Right atrium auricular region (tissue), 2 donors: ENCODE results near the gene EPHA7. TPM values are rescaled to one million over a fixed set of nuclear protein-coding genes. Genes with fewer than 3 reads are reported as not detected.

Experiments used
- DNase-seq: peaks from one replicate; pipeline ENCODE4 v3.0.0-alpha.2; 2019; ENCODE audit warnings: low spot score
- H3K27ac ChIP-seq, 2 donors: fragments of 200-600 bp; sonication (generic); 1 replicate in 1 of 2; 2 replicates in 1 of 2; pipeline ENCODE4 v1.5.1; 2016 to 2019
- H3K27me3 ChIP-seq, 2 donors: fragments of 200-600 bp; sonication (generic); one replicate each; pipeline versions ENCODE4 v1.5.1 to v1.6.0; 2017 to 2019
- H3K36me3 ChIP-seq: fragments of 200-600 bp; sonication (generic); one replicate; pipeline ENCODE4 v1.5.1; 2016
- H3K4me1 ChIP-seq, 2 donors: fragments of 200-600 bp; sonication (generic); one replicate each; pipeline versions ENCODE4 v1.5.1 to v1.6.0; 2017 to 2019
- H3K4me3 ChIP-seq, 2 donors: fragments of 200-600 bp; sonication (generic); 1 replicate in 1 of 2; 2 replicates in 1 of 2; pipeline ENCODE4 v1.5.1; 2017 to 2019; ENCODE audit warnings: mild to moderate bottlenecking in 1 of 2, moderate library complexity in 1 of 2
- H3K9me3 ChIP-seq, 2 donors: fragments of 200-600 bp; sonication (generic); one replicate each; pipeline ENCODE4 v1.5.1; 2019
- total RNA-seq, 2 donors: library from RNA; depleted of rRNA; stranded (reverse); fragments of >200 nt; gene quantifications; one replicate each; pipeline ENCODE4 v1.1.0, GENCODE V29; 2016
- TF ChIP-seq, protein P1 (sequence below), 2 donors: fragments of 200-600 bp; sonication (generic); IDR thresholded peaks; one replicate each; pipeline ENCODE4 v1.5.1; 2019; ENCODE audit warnings: antibody characterized with exemption in 2 of 2

Gene EPHA7
- total RNA-seq, 2 donors from 2014 or later = 8.4 to 8.8 TPM

DNA sequence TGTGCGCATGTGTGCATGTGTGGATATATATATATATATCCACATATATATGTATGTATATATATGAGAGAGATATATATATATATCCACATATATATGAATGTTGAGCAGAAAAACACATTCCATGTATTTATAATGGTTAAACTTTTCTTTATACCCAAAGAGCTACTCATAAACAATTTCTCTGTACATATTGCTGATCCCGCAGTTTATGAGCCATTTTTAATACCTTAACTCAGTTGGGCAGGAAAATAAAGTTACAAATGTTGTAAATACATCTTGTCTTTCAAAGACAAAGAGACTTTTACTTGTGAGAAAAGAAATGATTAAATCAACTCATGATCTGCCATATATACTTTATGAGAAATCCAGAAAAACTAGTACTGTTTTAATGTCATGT lies 18.1 kb upstream of the EPHA7 start:
- no peaks in the 10 kb centered on the region for H3K27me3 ChIP-seq
- no peak overlapping the region for H3K4me3 ChIP-seq
- H3K9me3 ChIP-seq = no peaks in the 10 kb centered on the region
- H3K4me1 ChIP-seq = no peaks in the 10 kb centered on the region
- no peak for DNase-seq
- no peaks in the 10 kb centered on the region for H3K36me3 ChIP-seq
- TF ChIP-seq, protein P1, sequence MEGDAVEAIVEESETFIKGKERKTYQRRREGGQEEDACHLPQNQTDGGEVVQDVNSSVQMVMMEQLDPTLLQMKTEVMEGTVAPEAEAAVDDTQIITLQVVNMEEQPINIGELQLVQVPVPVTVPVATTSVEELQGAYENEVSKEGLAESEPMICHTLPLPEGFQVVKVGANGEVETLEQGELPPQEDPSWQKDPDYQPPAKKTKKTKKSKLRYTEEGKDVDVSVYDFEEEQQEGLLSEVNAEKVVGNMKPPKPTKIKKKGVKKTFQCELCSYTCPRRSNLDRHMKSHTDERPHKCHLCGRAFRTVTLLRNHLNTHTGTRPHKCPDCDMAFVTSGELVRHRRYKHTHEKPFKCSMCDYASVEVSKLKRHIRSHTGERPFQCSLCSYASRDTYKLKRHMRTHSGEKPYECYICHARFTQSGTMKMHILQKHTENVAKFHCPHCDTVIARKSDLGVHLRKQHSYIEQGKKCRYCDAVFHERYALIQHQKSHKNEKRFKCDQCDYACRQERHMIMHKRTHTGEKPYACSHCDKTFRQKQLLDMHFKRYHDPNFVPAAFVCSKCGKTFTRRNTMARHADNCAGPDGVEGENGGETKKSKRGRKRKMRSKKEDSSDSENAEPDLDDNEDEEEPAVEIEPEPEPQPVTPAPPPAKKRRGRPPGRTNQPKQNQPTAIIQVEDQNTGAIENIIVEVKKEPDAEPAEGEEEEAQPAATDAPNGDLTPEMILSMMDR (IDR thresholded peaks at IDR 0.05) = no peak
- no peak overlapping the region for H3K27ac ChIP-seq

DNA sequence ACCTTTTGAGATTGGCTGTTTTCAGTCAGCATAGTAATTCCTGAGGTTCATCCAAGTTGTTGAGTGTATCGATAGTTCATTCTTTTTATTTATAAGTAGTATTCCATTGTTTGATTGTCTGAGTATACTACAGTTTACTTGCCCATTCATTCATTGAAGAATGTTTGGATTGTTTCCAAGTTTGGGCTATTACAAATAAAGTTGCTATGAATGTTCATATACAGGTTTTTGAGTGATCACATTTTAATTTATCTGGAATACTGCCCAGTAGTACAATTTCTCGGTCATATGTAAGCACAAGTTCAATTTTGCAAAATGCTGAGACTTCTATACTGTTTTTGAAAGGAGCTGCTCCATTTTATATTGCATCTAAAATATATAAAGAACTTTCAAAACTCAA lies 14.2 kb upstream of the EPHA7 start:
- Histone ChIP-seq H3K27ac (no peak overlapping the region), H3K4me3 (no peak overlapping the region), H3K36me3 (no peaks in the 10 kb centered on the region), H3K9me3 (no peaks in the 10 kb centered on the region), H3K27me3 (no peaks in the 10 kb centered on the region), H3K4me1 (no peaks in the 10 kb centered on the region)
- no peak for DNase-seq
- TF ChIP-seq, protein P1 (IDR thresholded peaks at IDR 0.05) = no peak

DNA sequence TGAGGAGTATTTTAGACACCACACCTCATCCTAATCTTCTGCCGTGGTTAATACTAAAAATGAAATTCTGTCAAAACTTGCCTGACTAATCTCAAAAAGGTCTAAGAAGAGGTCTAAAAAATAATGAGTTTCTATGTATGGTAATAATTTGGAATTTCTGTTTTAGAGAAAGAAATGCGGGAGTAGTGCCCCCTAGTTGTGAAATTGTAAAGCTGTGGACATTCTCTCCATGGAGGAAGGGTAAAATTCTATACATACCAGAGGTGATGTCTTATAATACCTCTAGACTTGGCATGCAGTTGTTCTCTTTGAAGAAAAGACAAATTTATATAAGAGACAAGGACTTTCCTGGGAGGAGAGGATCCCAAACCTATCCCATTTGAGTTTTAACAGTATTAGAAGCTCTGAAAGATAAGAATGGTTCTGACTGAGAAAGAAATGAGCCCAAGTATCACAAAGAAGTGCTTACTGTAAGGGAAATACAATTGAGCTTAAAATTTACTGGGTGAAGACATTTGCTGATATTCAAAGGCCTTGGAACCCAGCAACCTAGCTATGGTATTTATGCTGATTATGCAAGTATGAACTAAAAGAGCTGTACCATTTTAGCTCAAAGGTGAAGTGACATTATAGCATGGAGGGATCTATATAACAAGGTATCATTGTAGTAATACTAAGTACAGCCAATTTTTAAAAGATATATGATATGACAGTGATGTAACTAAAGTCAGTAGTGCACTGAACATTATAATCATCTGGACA lies 5.1 kb upstream of the EPHA7 start:
- TF ChIP-seq, protein P1 (IDR thresholded peaks at IDR 0.05) = peak in 1 of 2 donors; percentile 62
- no peaks in the 10 kb centered on the region for H3K36me3 ChIP-seq
- H3K27ac ChIP-seq = no peak overlapping the region
- H3K9me3 ChIP-seq = no peaks in the 10 kb centered on the region
- H3K4me1 ChIP-seq = no peaks in the 10 kb centered on the region
- DNase-seq = no peak
- H3K27me3 ChIP-seq = no peaks in the 10 kb centered on the region
- no peak overlapping the region for H3K4me3 ChIP-seq

DNA sequence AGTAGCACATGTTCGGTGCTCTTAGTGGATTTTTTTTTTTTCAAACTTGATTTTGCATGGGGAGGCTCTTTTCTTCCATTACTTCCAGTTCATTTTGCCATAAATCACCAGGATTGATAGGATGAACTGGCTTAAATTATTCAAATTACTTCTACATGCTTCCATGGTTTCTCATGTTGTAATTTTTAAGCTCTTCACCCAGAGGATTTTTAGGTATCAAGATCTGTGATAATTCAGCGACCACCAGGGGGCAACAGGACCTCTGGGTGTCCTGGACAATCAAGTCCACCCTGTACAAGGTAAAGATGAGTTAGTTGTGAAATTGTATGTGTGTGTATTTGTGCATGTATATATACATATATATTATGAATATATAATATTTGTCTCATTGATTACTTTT lies 4.2 kb upstream of the EPHA7 start:
- no peaks in the 10 kb centered on the region for H3K9me3 ChIP-seq
- no peaks in the 10 kb centered on the region for H3K36me3 ChIP-seq
- H3K4me1 ChIP-seq = peaks cover 0 to 6% of the 10 kb centered on the region in 2 donors
- TF ChIP-seq, protein P1 (IDR thresholded peaks at IDR 0.05) = peak; percentile 27 to 49
- no peak overlapping the region for H3K4me3 ChIP-seq
- no peak for DNase-seq
- no peaks in the 10 kb centered on the region for H3K27me3 ChIP-seq
- no peak overlapping the region for H3K27ac ChIP-seq

DNA sequence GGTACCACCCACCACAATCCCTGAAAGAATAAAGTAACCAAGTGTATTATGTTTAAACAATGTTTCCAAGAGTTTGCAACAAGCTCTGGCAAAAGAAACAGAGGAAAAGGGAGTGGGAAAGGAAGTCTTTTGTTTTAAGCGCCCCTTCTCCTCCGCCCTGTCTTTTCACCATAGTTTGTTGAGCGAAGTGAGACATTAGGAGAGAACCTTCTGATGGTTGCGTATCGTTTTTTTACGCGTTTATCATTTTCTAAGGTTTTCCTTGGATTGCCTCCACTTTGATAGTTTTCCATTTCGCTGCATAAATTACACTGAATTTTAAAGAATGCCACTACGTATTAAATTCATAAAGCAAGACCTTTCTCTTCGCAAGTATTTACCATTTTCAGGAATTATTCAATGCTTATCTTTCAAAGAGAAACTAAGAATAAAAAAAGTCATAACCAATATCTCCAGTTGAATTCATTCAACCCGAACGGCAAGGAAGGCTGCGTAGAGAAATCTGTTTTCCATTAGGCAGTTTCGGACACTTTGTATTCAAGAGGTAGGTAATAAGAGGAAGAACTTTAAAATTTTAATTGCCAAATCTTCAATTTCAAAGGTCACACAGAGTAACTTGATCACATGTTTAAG lies 920 bp upstream of the EPHA7 start:
- H3K27ac ChIP-seq = peak overlapping the region; percentile 61 to 67
- TF ChIP-seq, protein P1 (IDR thresholded peaks at IDR 0.05) = no peak
- no peaks in the 10 kb centered on the region for H3K9me3 ChIP-seq
- no peak for DNase-seq
- no peaks in the 10 kb centered on the region for H3K36me3 ChIP-seq
- peaks cover 0 to 28% of the 10 kb centered on the region in 2 donors for H3K4me1 ChIP-seq
- peak overlapping the region; percentile 31 to 64 for H3K4me3 ChIP-seq
- H3K27me3 ChIP-seq = peaks cover 0 to 5% of the 10 kb centered on the region in 2 donors
